BLaER1 treated with 17β-estradiol and CSF1 and Interleukin-3, amounts not matched to agents 10 nM and 100 nM (cell line): Measurements from ENCODE around the gene SLC9A8.

Experiments
- H3K27ac ChIP-seq, 11 experiments: shearing (Covaris generic); formaldehyde crosslinking; 2 replicates each; pipeline ENCODE4 v1.8.1; 2022
- H3K27me3 ChIP-seq, 11 experiments: shearing (Covaris generic); formaldehyde crosslinking; 2 replicates each; pipeline ENCODE4 v1.8.1; 2022
- H3K36me3 ChIP-seq, 11 experiments: shearing (Covaris generic); formaldehyde crosslinking; 2 replicates each; pipeline ENCODE4 v1.8.1; 2022
- H3K4me1 ChIP-seq, 10 experiments: shearing (Covaris generic); formaldehyde crosslinking; 2 replicates each; pipeline ENCODE4 v1.8.1; 2022
- H3K4me2 ChIP-seq, 11 experiments: shearing (Covaris generic); formaldehyde crosslinking; 2 replicates each; pipeline ENCODE4 v1.8.1; 2022
- H3K4me3 ChIP-seq, 10 experiments: shearing (Covaris generic); formaldehyde crosslinking; 2 replicates each; pipeline ENCODE4 v1.8.1; 2022
- H3K9ac ChIP-seq, 11 experiments: shearing (Covaris generic); formaldehyde crosslinking; 2 replicates each; pipeline ENCODE4 v1.8.1; 2022
- H3K9me3 ChIP-seq, 11 experiments: shearing (Covaris generic); formaldehyde crosslinking; replicated peaks in 1 of 11; 2 replicates each; pipeline ENCODE4 v1.8.1; 2022
- H4K20me1 ChIP-seq, 11 experiments: shearing (Covaris generic); formaldehyde crosslinking; 2 replicates each; pipeline ENCODE4 v1.8.1; 2022
- Cebpa-rat ChIP-seq, 11 experiments: shearing (Covaris generic); IDR thresholded peaks; 2 replicates each; pipeline ENCODE4 v1.8.1; 2022

The SLC9A8 gene

GRCh38 chr20:49831770-49832631 lies 19.4 kb downstream of the SLC9A8 start:
- Histone ChIP-seq H3K4me1 (peaks cover 0 to 15% (median 13%) of the 10 kb centered on the region in 10 experiments; a peak in 13 of 20 replicates), H3K9ac (no peak overlapping the region), H3K27me3 (no peaks in the 10 kb centered on the region), H4K20me1 (peaks cover 0 to 16% (median 0%) of the 10 kb centered on the region in 11 experiments; a peak in 5 of 22 replicates), H3K9me3 (peaks cover 0 to 6% (median 0%) of the 10 kb centered on the region in 11 experiments; a peak in 4 of 22 replicates), H3K36me3 (peaks cover 29 to 68% (median 57%) of the 10 kb centered on the region in 11 experiments; a peak in 21 of 22 replicates), H3K4me2 (no peak overlapping the region; a peak in 2 of 22 replicates), H3K27ac (peak overlapping the region in 1 of 11 experiments; percentile 17; a peak in 1 of 22 replicates), H3K4me3 (no peak overlapping the region)
- TF ChIP-seq Cebpa-rat (IDR thresholded peaks at IDR 0.05): no peak

GRCh38 chr20:49832632-49833327 lies 20.2 kb downstream of the SLC9A8 start:
- Histone ChIP-seq H3K4me2 (no peak overlapping the region; a peak in 2 of 22 replicates), H3K9me3 (peaks cover 0 to 6% (median 0%) of the 10 kb centered on the region in 11 experiments; a peak in 4 of 22 replicates), H4K20me1 (peaks cover 0 to 16% (median 0%) of the 10 kb centered on the region in 11 experiments; a peak in 5 of 22 replicates), H3K4me3 (no peak overlapping the region), H3K36me3 (peaks cover 21 to 60% (median 50%) of the 10 kb centered on the region in 11 experiments; a peak in 21 of 22 replicates), H3K4me1 (peaks cover 0 to 15% (median 13%) of the 10 kb centered on the region in 10 experiments; a peak in 13 of 20 replicates), H3K27ac (0 out of 22 replicates have a peak overlapping the region, but pooled peaks of 1 of the 11 experiments have one; percentile 17), H3K9ac (no peak overlapping the region), H3K27me3 (no peaks in the 10 kb centered on the region)
- TF ChIP-seq Cebpa-rat (IDR thresholded peaks at IDR 0.05): no peak

- no peak overlapping the region for H3K4me2 ChIP-seq
- H3K27me3 ChIP-seq: no peaks in the 10 kb centered on the region
- peaks cover 19 to 58% (median 50%) of the 10 kb centered on the region in 11 experiments; a peak in 21 of 22 replicates for H3K36me3 ChIP-seq
- no peak overlapping the region for H3K9ac ChIP-seq
- H4K20me1 ChIP-seq: peaks cover 0 to 16% (median 0%) of the 10 kb centered on the region in 11 experiments; a peak in 6 of 22 replicates
- H3K27ac ChIP-seq: no peak overlapping the region
- H3K4me1 ChIP-seq: peaks cover 0 to 15% (median 13%) of the 10 kb centered on the region in 10 experiments; a peak in 13 of 20 replicates
- H3K4me3 ChIP-seq: no peak overlapping the region
- peaks cover 0 to 6% (median 0%) of the 10 kb centered on the region in 11 experiments; a peak in 4 of 22 replicates for H3K9me3 ChIP-seq
- TF ChIP-seq Cebpa-rat (IDR thresholded peaks at IDR 0.05): no peak
Observed at GRCh38 chr20:49833483-49833882, 20.9 kb downstream of the SLC9A8 start.

- H3K4me1 ChIP-seq: peaks cover 0 to 15% (median 0%) of the 10 kb centered on the region in 10 experiments; a peak in 5 of 20 replicates
- H3K9ac ChIP-seq: no peak overlapping the region
- H3K9me3 ChIP-seq: peaks cover 0 to 6% (median 0%) of the 10 kb centered on the region in 11 experiments; a peak in 4 of 22 replicates
- peaks cover 18 to 61% (median 44%) of the 10 kb centered on the region in 11 experiments; a peak in 21 of 22 replicates for H3K36me3 ChIP-seq
- H3K27me3 ChIP-seq: no peaks in the 10 kb centered on the region
- peaks cover 0 to 15% (median 0%) of the 10 kb centered on the region in 11 experiments; a peak in 5 of 22 replicates for H4K20me1 ChIP-seq
- TF ChIP-seq Cebpa-rat (IDR thresholded peaks at IDR 0.05): no peak
- H3K4me2 ChIP-seq: no peak overlapping the region
- no peak overlapping the region for H3K27ac ChIP-seq
- H3K4me3 ChIP-seq: no peak overlapping the region
Observed at GRCh38 chr20:49835031-49835430, 22.4 kb downstream of the SLC9A8 start.

GRCh38 chr20:49838546-49838945 lies 25.9 kb downstream of the SLC9A8 start:
- no peak overlapping the region for H3K27ac ChIP-seq
- H3K9ac ChIP-seq: no peak overlapping the region
- H3K9me3 ChIP-seq: peaks cover 0 to 9% (median 6%) of the 10 kb centered on the region in 11 experiments; a peak in 11 of 22 replicates
- no peak overlapping the region for H3K4me2 ChIP-seq
- H3K27me3 ChIP-seq: no peaks in the 10 kb centered on the region
- no peak for TF ChIP-seq Cebpa-rat (IDR thresholded peaks at IDR 0.05)
- peaks cover 0 to under 1% (median 0%) of the 10 kb centered on the region in 11 experiments; a peak in 2 of 22 replicates for H4K20me1 ChIP-seq
- peaks cover 29 to 68% (median 38%) of the 10 kb centered on the region in 11 experiments for H3K36me3 ChIP-seq
- no peak overlapping the region for H3K4me3 ChIP-seq
- H3K4me1 ChIP-seq: peaks cover 0 to 6% (median 0%) of the 10 kb centered on the region in 10 experiments; a peak in 3 of 20 replicates

GRCh38 chr20:49843139-49843538 lies 30.5 kb downstream of the SLC9A8 start:
- H3K27ac ChIP-seq: no peak overlapping the region
- no peaks in the 10 kb centered on the region for H3K27me3 ChIP-seq
- no peak overlapping the region for H3K4me3 ChIP-seq
- H3K36me3 ChIP-seq: peaks cover 17 to 57% (median 33%) of the 10 kb centered on the region in 11 experiments; a peak in 21 of 22 replicates
- H3K9ac ChIP-seq: no peak overlapping the region
- H4K20me1 ChIP-seq: peaks cover 0 to 6% (median 0%) of the 10 kb centered on the region in 11 experiments; a peak in 3 of 22 replicates
- no peak overlapping the region for H3K4me2 ChIP-seq
- TF ChIP-seq Cebpa-rat (IDR thresholded peaks at IDR 0.05): no peak
- H3K9me3 ChIP-seq: peaks cover 0 to 9% (median 4%) of the 10 kb centered on the region in 11 experiments; a peak in 8 of 22 replicates
- peaks cover 0 to 9% (median 0%) of the 10 kb centered on the region in 10 experiments; a peak in 3 of 20 replicates for H3K4me1 ChIP-seq

- Histone ChIP-seq H3K9me3 (peaks cover 0 to 9% (median 4%) of the 10 kb centered on the region in 11 experiments; a peak in 8 of 22 replicates), H3K4me1 (peaks cover 0 to 9% (median 0%) of the 10 kb centered on the region in 10 experiments; a peak in 3 of 20 replicates), H4K20me1 (peaks cover 0 to 6% (median 0%) of the 10 kb centered on the region in 11 experiments; a peak in 2 of 22 replicates), H3K27me3 (no peaks in the 10 kb centered on the region), H3K27ac (no peak overlapping the region), H3K36me3 (peaks cover 19 to 57% (median 40%) of the 10 kb centered on the region in 11 experiments; a peak in 21 of 22 replicates), H3K4me2 (no peak overlapping the region), H3K4me3 (no peak overlapping the region), H3K9ac (no peak overlapping the region)
- TF ChIP-seq Cebpa-rat (IDR thresholded peaks at IDR 0.05): no peak
Observed at GRCh38 chr20:49843770-49844380, 31.2 kb downstream of the SLC9A8 start.

- Histone ChIP-seq H3K9me3 (peaks cover 0 to 9% (median 4%) of the 10 kb centered on the region in 11 experiments; a peak in 8 of 22 replicates), H3K36me3 (peaks cover 27 to 60% (median 52%) of the 10 kb centered on the region in 11 experiments), H3K4me1 (peaks cover 0 to 9% (median 0%) of the 10 kb centered on the region in 10 experiments; a peak in 8 of 20 replicates), H3K27ac (no peak overlapping the region; a peak in 2 of 22 replicates), H3K4me3 (no peak overlapping the region), H3K4me2 (no peak overlapping the region), H3K27me3 (no peaks in the 10 kb centered on the region), H4K20me1 (peaks cover 0 to 6% (median 0%) of the 10 kb centered on the region in 11 experiments; a peak in 2 of 22 replicates), H3K9ac (no peak overlapping the region)
- TF ChIP-seq Cebpa-rat (IDR thresholded peaks at IDR 0.05): no peak
Observed at GRCh38 chr20:49845060-49845459, 32.4 kb downstream of the SLC9A8 start.
